Measurements from ENCODE around the gene TNNI3K.
A peak's percentile ranks its signal among the peaks of the same experiment; 100 is the strongest.

TNNI3K gene

GRCh38 chr1:74396933-74397332 lies 161.7 kb downstream of the TNNI3K start:
- no peak for DNase-seq

DNA sequence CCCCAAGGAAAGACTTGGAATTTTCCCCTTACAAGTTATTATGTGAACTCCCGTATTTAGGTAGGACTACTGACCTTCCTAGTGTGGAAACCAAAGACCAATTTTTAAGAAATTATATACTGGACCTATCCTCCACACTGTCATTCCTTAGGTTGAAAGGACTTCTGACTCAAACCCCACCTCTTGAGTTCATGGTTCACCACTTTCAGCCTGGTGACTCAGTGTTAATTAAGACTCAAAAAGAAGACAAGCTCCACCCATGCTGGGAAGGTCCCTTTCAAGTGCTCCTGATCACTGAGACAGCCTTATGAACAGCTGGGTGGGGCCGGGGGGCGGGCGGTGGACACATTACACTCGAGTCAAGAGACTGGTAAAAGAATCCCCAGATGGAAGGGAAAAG lies 164.1 kb downstream of the TNNI3K start:
- no peak for DNase-seq

DNA sequence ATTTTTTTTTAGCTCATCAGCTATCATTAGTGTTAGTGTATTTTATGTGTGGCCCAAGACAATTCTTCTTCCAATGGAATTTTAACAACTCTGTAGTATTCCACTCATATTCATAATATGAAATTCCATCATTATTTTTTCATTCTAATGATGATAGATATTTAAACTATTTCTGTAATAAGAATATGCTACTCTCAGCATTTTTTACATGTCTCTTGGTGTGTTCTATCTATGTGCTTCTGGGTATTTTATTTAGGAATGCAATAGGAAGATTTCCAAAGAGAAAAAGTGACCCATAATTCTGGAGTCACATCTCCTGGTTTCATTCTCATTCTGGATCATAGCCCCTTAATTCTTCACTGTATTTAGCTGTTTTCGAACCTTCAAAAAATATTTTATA lies 167.7 kb downstream of the TNNI3K start:
- no peak for DNase-seq

DNA sequence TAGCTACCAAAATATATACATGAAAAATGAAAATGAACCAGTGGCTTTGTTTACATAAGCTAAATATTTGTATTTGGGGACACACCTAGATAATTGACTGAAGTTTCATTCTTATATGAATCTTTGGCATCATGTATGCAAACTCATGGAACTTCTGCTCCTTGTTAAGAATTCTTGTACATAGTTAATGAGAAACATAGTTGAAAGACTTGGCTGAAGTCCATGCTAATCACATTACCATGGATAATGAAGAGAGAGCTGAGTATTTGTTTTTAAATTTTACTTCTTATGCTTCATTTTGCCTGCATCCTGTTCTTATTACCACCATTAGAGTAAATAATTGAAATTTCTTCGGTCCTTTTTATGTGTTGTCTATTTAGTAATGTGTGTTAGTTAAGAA lies 168.4 kb downstream of the TNNI3K start:
- DNase-seq, result no peak

- DNase-seq, result no peak
These were observed 171.6 kb downstream of the TNNI3K start for GRCh38 chr1:74406759-74407158.

DNA sequence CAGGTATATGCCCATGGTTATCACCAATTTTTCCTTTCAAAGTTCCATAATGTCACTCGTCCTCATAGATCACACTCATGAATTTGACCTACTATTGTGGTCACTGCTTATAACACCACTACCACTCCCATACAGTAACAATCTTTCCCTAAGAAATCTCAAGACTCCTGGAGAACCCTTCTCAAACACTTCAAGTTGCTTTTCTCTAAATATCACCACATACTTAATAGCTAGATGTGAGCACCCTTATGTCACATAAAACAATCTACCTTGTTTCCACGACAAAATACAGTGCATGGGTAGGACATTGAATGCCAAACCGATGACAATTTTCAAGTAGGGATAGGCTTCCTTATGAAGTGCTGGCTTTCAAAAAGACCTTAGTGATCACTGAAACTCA lies 172.7 kb downstream of the TNNI3K start:
- DNase-seq, result no peak

DNA sequence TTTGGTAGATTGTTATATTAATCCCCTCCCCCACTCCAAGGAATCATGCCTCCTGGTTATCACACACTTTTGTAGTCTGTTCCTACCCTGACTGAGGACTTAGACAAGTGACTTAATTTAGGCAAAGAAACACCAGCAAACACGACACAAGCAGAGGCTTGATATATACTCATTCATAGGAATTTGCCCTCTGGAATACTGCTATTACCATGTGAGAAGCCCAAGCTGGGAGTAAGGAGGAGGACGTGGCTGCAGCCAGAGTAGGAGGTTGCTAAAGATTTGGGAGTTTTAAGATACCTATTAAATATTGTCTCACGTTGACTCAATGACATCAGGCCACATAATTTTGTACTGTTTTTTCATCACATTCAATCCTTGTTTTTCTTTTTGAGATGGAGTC lies 177.1 kb downstream of the TNNI3K start:
- DNase-seq, result no peak

GRCh38 chr1:74415935-74416334 lies 180.7 kb downstream of the TNNI3K start:
- no peak for DNase-seq

GRCh38 chr1:74419611-74420010 lies 184.4 kb downstream of the TNNI3K start:
- DNase-seq, result no peak

DNA sequence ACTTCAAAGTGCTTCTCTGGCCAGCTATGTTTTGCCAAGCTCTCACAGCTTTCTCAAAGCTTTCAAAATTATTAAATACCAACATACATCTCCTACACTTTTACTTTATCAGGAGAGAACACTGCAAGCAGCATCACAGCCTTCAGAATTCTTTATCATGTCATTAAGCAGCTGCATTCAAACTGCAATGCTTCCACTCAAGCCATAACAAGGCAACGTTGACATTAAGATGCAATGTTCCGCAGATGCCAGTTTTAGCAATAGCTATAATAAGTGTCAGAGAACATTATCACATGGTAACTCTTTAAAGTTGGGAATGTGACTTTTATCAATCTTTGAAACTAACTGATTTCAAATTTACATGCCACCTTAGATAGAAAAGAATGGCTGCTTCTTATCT lies 185.3 kb downstream of the TNNI3K start:
- DNase-seq, result no peak

GRCh38 chr1:74422421-74423292 lies 187.5 kb downstream of the TNNI3K start:
- DNase-seq, result no peak

GRCh38 chr1:74423471-74423870 lies 188.3 kb downstream of the TNNI3K start:
- no peak for DNase-seq

GRCh38 chr1:74425676-74426075 lies 190.5 kb downstream of the TNNI3K start:
- DNase-seq, result no peak

DNA sequence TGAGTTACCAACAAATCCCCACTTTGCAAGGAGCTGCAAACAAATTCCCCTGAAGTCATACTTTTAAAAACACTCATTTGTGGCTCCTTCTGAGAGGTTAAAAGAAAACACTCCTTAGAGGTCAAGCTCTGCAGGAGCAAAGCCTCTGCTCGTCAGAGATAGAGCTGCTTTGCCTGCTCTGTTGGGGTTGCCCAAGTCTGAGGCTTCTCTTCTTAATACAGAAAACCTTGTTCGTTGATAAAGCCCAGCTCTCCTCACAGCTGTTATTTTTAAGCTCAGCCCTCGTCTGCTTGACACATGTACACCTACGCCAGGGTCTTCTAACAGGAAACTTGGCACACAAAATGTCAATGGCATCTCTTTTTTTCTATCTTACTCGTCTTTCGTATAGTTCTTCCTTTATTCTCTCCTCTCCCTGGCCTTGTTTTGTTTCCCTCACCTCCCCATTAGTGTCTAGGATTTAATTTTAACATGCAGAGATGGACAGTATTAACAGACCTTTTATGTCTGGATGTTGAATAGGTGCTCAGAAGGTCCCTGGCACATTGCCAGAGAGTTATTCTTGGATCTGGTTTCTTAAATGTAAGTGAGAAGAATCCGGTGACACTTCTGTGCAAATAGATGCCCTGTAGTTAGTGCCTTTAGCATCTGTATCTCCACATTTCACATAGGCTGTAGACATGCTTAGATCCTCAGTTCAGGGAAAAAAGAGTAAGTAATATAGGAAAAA lies 191.2 kb downstream of the TNNI3K start:
- no peak for DNase-seq

- no peak for DNase-seq
These were observed 192.5 kb downstream of the TNNI3K start for GRCh38 chr1:74427681-74428080.

- DNase-seq, result peak; percentile 91
These were observed 194.4 kb downstream of the TNNI3K start for GRCh38 chr1:74429580-74429979.

- DNase-seq, result no peak
These were observed 195.3 kb downstream of the TNNI3K start for GRCh38 chr1:74430342-74430934.

- no peak for DNase-seq
These were observed 196.3 kb downstream of the TNNI3K start for GRCh38 chr1:74431531-74431930.

- no peak for DNase-seq
These were observed 197.1 kb downstream of the TNNI3K start for GRCh38 chr1:74432325-74432724.

GRCh38 chr1:74434321-74434720 lies 199.1 kb downstream of the TNNI3K start:
- no peak for DNase-seq

DNA sequence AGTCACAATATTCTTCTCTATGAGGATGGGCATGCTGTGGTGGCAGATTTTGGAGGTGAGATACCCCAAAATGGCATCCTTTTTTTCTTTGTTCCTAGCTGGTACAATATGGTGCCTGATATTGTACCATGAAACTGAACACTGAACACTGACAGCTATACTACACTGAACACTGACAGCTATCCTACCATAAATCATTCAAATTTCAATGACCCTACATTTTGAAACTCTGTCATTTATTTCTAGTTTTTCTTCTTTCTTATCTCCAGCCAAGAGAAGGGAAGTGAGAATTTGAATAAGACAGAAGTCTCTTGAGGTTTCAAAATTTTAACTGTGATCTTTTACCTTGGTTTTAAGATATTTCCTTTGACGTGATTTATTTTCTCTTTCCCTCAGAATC lies 200.9 kb downstream of the TNNI3K start:
- no peak for DNase-seq

- DNase-seq, result no peak
These were observed 201.8 kb downstream of the TNNI3K start for GRCh38 chr1:74437035-74437434.

GRCh38 chr1:74452035-74452434 lies 216.8 kb downstream of the TNNI3K start:
- DNase-seq, result no peak

DNA sequence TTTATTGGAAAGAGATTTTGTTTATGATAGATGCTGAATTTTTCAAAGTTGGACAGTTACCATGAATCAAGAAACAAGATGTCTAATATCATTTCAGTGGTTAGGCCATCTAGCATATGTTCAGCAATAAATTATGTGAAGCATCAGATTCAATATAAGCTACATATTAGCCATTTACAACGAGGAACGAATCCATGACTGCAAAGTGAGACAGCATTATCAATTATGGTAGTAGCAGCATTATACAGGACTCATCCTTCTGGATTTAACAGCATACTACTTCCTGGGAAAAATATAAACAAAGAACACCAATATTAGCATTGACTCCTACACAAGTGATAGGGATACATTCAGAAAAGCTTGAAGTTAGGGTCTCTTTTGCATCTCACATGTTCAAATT lies 218.1 kb downstream of the TNNI3K start:
- no peak for DNase-seq
